GM12873 (cell line): ENCODE data around the gene ASPSCR1.

Experiments
- TF ChIP-seq, protein P1 (sequence below): IDR thresholded peaks from 2 replicates; pipeline ENCODE4 v1.5.1; 2012; ENCODE audit warnings: low read depth, mild to moderate bottlenecking, moderate library complexity, low read length, control low read depth; ENCODE audit not compliant: insufficient read depth; ENCODE audit errors: missing control alignments

The ASPSCR1 gene

GRCh38 chr17:81995463-81996231, 18.2 kb downstream of the ASPSCR1 start:
- TF ChIP-seq, protein P1, sequence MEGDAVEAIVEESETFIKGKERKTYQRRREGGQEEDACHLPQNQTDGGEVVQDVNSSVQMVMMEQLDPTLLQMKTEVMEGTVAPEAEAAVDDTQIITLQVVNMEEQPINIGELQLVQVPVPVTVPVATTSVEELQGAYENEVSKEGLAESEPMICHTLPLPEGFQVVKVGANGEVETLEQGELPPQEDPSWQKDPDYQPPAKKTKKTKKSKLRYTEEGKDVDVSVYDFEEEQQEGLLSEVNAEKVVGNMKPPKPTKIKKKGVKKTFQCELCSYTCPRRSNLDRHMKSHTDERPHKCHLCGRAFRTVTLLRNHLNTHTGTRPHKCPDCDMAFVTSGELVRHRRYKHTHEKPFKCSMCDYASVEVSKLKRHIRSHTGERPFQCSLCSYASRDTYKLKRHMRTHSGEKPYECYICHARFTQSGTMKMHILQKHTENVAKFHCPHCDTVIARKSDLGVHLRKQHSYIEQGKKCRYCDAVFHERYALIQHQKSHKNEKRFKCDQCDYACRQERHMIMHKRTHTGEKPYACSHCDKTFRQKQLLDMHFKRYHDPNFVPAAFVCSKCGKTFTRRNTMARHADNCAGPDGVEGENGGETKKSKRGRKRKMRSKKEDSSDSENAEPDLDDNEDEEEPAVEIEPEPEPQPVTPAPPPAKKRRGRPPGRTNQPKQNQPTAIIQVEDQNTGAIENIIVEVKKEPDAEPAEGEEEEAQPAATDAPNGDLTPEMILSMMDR: no peak

GRCh38 chr17:81996232-81996756, 18.9 kb downstream of the ASPSCR1 start:
- TF ChIP-seq, protein P1: no peak

- TF ChIP-seq, protein P1: no peak
Observed at GRCh38 chr17:81996757-81997441, 19.5 kb downstream of the ASPSCR1 start.

DNA sequence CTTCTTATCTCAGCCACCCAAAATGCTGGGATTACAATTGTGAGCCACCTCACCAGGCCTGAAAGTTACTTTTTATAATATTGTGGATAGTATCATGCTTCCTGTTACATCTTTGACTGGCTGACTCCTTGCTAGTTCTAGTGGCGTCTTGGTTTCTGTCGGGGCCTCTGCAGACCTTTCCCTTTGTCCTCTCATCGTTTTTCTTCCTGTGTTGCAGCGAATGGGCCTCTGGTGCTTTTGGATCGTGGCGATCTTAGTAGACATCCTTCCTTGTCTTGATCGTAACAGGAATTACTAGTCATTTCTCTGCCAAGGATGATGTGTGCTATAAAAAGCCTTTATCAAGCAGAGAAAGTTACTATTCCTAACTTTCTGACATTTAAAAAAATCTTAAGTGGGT, 20.8 kb downstream of the ASPSCR1 start:
- TF ChIP-seq, protein P1: no peak

GRCh38 chr17:81998691-81999438, 21.4 kb downstream of the ASPSCR1 start:
- TF ChIP-seq, protein P1: no peak

DNA sequence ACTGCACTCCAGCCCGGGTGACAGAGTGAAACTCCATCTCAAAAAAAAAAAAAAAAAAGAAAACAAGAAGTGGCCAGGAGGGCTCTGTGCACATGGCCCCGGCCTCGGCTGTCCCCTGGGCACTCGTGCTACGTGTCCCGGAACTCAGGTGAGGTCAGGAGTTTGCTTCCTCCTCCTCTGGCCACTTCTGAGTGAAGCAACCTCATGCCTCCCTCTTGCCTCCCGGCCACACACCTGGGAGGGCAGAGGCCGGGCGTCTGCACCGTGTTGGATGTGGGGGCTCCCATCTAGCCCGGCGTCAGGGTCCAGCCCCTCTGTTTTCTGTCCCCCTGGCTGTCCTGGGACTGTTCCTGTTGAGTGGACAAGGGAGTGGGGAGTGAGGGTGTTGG, 22.2 kb downstream of the ASPSCR1 start:
- TF ChIP-seq, protein P1: no peak
